Loucy (cell line): ENCODE measurements around the gene RBBP6.
A peak's percentile ranks its signal among the peaks of the same experiment; 100 is the strongest.

Experiments
- H2AFZ ChIP-seq: fragments of 200-600 bp; sonication (generic); 2 replicates; pipeline ENCODE4 v1.6.0; 2016; ENCODE audit warnings: antibody characterized with exemption, mild to moderate bottlenecking, low read length, moderate library complexity
- H3F3A ChIP-seq: fragments of 200-600 bp; 2 replicates; pipeline ENCODE4 v1.6.0; 2016; ENCODE audit warnings: antibody characterized with exemption, low read depth, mild to moderate bottlenecking
- H3K27me3 ChIP-seq: fragments of 200-600 bp; sonication (generic); 2 replicates; pipeline ENCODE4 v1.6.1; 2014; ENCODE audit warnings: low read length, mild to moderate bottlenecking; ENCODE audit not compliant: insufficient read depth, poor library complexity, severe bottlenecking
- H3K36me3 ChIP-seq: fragments of 200-600 bp; sonication (generic); 2 replicates; pipeline ENCODE4 v1.6.1; 2016; ENCODE audit warnings: low read length; ENCODE audit not compliant: insufficient read depth
- H3K4me1 ChIP-seq: fragments of 200-600 bp; sonication (generic); 2 replicates; pipeline ENCODE4 v1.5.1; 2014; ENCODE audit warnings: low read length, mild to moderate bottlenecking; ENCODE audit not compliant: insufficient read depth, poor library complexity, severe bottlenecking
- H3K4me2 ChIP-seq: fragments of 200-600 bp; sonication (generic); 2 replicates; pipeline ENCODE4 v1.6.0; 2014; ENCODE audit warnings: antibody characterized with exemption, low read length, low read depth, mild to moderate bottlenecking; ENCODE audit not compliant: poor library complexity, severe bottlenecking
- H3K4me3 ChIP-seq: fragments of 200-600 bp; sonication (generic); 2 replicates; pipeline ENCODE4 v1.5.1; 2014; ENCODE audit warnings: low read length, mild to moderate bottlenecking, mixed read lengths; ENCODE audit not compliant: poor library complexity, severe bottlenecking
- H3K79me2 ChIP-seq: fragments of 200-600 bp; sonication (generic); 2 replicates; pipeline ENCODE4 v1.6.1; 2014; ENCODE audit warnings: low read length; ENCODE audit not compliant: insufficient read depth
- H3K9ac ChIP-seq: fragments of 200-600 bp; sonication (generic); 2 replicates; pipeline ENCODE4 v1.6.0; 2014; ENCODE audit warnings: mild to moderate bottlenecking, low read depth, low read length, moderate library complexity; ENCODE audit not compliant: poor library complexity, severe bottlenecking
- H3K9me2 ChIP-seq: fragments of 200-600 bp; sonication (generic); replicated peaks from 2 replicates; pipeline ENCODE4 v1.6.1; 2016; ENCODE audit warnings: low read depth, low read length, mixed read lengths
- H3K9me3 ChIP-seq: fragments of 200-600 bp; sonication (generic); 2 replicates; pipeline ENCODE4 v1.6.1; 2014; ENCODE audit warnings: mild to moderate bottlenecking, antibody characterized with exemption, low read length, low read depth; ENCODE audit not compliant: insufficient read depth
- H4K20me1 ChIP-seq: fragments of 200-600 bp; sonication (generic); 2 replicates; pipeline ENCODE4 v1.6.0; 2014; ENCODE audit warnings: antibody characterized with exemption, low read length, mild to moderate bottlenecking; ENCODE audit not compliant: insufficient read depth, poor library complexity, severe bottlenecking
- CTCF ChIP-seq: fragments of 200-600 bp; sonication (generic); conservative IDR thresholded peaks from 2 replicates; pipeline ENCODE4 v1.5.1; 2014; ENCODE audit warnings: mild to moderate bottlenecking, antibody characterized with exemption, low read length
- EZH2phosphoT487 ChIP-seq: fragments of 200-600 bp; IDR thresholded peaks from 2 replicates; pipeline ENCODE4 v1.6.1; 2018; ENCODE audit warnings: antibody characterized with exemption, mild to moderate bottlenecking, moderate library complexity, borderline replicate concordance

Gene RBBP6

GRCh38 chr16:24539850-24540601 lies 660 bp downstream of the RBBP6 start:
- Histone ChIP-seq H4K20me1 (peaks cover 55% of the 10 kb centered on the region), H3K4me2 (peak overlapping the region; percentile 86), H3K36me3 (peaks cover 5% of the 10 kb centered on the region; the same call in 1 of the 2 replicates), H3K9me2 (no peaks in the 10 kb centered on the region), H3K4me1 (peaks cover 21% of the 10 kb centered on the region), H3K9ac (peak overlapping the region; percentile 97), H3K79me2 (peaks cover 56% of the 10 kb centered on the region), H2AFZ (peak overlapping the region; percentile 68; the same call in 1 of the 2 replicates), H3K9me3 (no peaks in the 10 kb centered on the region), H3K4me3 (peak overlapping the region; percentile 84), H3K27me3 (peaks cover 5% of the 10 kb centered on the region), H3F3A (0 out of 2 replicates have a peak, but pooled peaks cover 4% of the 10 kb centered on the region)
- no peak for TF ChIP-seq EZH2phosphoT487
- no peak for TF ChIP-seq CTCF

DNA sequence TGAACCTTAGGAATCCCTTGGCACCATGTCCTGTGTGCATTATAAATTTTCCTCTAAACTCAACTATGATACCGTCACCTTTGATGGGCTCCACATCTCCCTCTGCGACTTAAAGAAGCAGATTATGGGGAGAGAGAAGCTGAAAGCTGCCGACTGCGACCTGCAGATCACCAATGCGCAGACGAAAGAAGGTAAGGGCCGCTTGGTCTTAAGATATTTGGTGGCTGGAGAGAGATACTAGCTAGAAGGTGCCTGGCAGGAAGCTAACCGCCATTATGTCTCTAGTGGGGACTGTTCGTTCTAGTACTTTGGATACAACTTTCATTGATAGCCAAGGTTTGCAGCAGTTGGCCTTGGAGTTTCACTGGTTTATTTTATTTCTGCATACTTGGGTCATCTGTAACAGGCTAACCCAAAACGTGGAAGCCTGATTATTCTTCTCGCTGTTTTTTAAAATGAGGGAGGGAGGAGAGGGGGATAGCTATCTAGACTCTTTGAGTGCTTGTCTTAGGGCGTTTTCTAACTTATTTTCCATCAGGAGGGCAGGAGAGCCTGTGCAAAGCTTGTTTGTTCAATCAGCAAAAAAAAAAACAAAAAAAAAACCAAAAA lies 1.3 kb downstream of the RBBP6 start:
- Histone ChIP-seq H3K9me2 (no peaks in the 10 kb centered on the region), H3K79me2 (peaks cover 63% of the 10 kb centered on the region), H3F3A (0 out of 2 replicates have a peak, but pooled peaks cover 4% of the 10 kb centered on the region), H3K36me3 (peaks cover 8% of the 10 kb centered on the region; the same call in 1 of the 2 replicates), H4K20me1 (peaks cover 61% of the 10 kb centered on the region), H3K9me3 (no peaks in the 10 kb centered on the region), H3K4me2 (peak overlapping the region; percentile 86), H3K4me1 (peaks cover 27% of the 10 kb centered on the region), H3K27me3 (peaks cover 5% of the 10 kb centered on the region), H3K9ac (peak overlapping the region; percentile 97), H3K4me3 (peak overlapping the region; percentile 84), H2AFZ (no peak overlapping the region)
- TF ChIP-seq CTCF (no peak), EZH2phosphoT487 (no peak)

GRCh38 chr16:24541233-24541933 lies 2.0 kb downstream of the RBBP6 start:
- H2AFZ ChIP-seq: no peak overlapping the region
- peaks cover 32% of the 10 kb centered on the region for H3K4me1 ChIP-seq
- H3K79me2 ChIP-seq: peaks cover 70% of the 10 kb centered on the region
- 0 out of 2 replicates have a peak, but pooled peaks cover 4% of the 10 kb centered on the region for H3F3A ChIP-seq
- no peak for TF ChIP-seq CTCF
- TF ChIP-seq EZH2phosphoT487: no peak
- H3K27me3 ChIP-seq: peaks cover 5% of the 10 kb centered on the region
- peak overlapping the region; percentile 97 for H3K9ac ChIP-seq
- peak overlapping the region; percentile 84 for H3K4me3 ChIP-seq
- H3K4me2 ChIP-seq: peak overlapping the region; percentile 86
- H3K36me3 ChIP-seq: peaks cover 15% of the 10 kb centered on the region
- H3K9me3 ChIP-seq: no peaks in the 10 kb centered on the region
- H3K9me2 ChIP-seq: no peaks in the 10 kb centered on the region
- peaks cover 68% of the 10 kb centered on the region for H4K20me1 ChIP-seq
